NCI-H446 (cell line): ENCODE data around the gene ZNF846.
"Not testable (repeated sequence)": the region's sequence is repeated elsewhere in the genome, so short reads cannot be mapped to it uniquely, and the experiment has no call there.

ENCODE experiments used
- DNase-seq, 2 experiments: peaks; one replicate each; lab custom pipeline; 2025; lab: John Stamatoyannopoulos, UW

The ZNF846 gene

GRCh38 chr19:9784163-9784496 lies 15.6 kb upstream of the ZNF846 start:
- DNase-seq = not testable (repeated sequence)

DNA sequence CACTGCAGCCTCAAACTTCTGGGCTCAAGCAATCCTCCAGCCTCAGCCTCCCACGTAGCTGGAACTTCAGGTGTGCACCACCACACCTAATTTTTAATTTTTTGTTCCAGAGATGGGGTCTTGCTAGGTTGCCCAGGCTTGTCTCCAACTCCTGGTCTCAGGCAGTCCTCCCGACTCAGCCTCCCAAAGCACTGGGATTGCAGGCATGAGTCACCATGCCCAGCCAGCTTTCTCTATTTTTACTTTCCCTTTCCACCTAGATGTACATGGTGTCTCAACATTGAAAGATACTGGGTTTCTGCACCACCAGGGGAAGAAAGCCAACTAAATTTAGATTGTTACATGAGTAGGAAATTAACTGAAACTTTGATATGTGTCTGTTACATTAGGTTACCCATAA lies 13.8 kb upstream of the ZNF846 start:
- DNase-seq = no peak

DNA sequence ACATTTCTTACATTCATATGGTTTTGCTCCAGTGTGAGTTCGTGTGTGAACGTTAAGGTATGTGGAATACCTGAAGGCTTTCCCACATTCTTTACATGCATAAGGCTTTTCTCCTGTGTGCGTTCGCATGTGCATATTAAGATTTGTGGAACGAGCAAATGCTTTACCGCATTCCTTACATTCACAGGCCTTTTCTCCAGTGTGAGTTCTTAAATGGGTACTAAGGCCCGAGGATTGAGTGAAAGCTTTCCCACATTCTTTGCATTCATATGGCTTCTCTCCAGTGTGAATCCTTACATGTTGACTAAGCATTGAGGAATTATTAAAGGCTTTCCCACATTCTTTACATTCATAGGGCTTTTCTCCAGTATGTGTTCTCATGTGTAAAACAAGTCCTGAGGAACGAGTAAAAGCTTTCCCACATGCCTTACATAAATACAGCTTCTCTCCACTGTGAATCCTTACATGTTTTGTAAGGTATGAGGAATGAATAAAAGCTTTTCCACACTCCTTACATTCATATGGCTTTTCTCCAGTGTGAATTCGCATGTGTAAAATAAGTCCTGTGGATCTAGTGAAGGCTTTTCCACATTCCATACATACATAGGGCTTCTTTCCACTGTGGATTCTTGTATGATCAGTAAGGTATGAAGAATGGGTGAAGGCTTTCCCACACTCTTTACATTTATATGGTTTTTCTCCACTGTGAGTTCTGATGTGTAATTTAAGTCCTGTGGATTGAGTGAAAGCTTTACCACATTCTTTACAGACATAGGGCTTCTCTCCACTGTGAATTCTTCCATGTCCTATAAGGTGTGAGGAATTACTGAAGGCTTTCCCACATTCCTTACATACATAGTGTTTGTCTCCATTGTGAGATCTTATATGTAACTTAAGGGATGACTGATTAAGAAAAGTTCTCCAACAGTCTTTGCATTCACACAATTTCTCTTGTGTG lies 10.7 kb downstream of the ZNF846 start:
- DNase-seq = no peak

- DNase-seq = no peak
Measured at GRCh38 chr19:9752701-9753443, 15.7 kb downstream of the ZNF846 start.

DNA sequence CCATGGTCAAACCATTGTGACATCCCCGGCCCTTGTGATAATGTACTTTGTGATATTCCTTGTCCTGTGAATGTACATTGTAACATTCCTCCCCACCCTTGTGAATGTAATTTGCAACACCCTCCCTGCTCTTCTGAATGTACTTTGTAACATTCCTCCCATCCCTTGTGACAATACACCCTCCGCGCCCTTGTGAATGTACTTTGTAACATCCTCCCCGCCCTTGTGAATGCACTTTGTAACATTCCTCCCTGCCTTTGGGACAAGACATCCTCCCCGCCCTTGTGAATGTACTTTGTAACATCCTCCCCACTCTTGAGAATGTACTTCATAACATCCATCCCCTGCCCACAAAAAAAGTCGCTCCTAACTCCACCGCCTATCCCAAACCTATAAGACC lies 17.1 kb downstream of the ZNF846 start:
- no peak for DNase-seq

GRCh38 chr19:9741476-9742171 lies 26.9 kb downstream of the ZNF846 start:
- DNase-seq = no peak

GRCh38 chr19:9735986-9736385 lies 32.6 kb downstream of the ZNF846 start:
- no peak for DNase-seq

DNA sequence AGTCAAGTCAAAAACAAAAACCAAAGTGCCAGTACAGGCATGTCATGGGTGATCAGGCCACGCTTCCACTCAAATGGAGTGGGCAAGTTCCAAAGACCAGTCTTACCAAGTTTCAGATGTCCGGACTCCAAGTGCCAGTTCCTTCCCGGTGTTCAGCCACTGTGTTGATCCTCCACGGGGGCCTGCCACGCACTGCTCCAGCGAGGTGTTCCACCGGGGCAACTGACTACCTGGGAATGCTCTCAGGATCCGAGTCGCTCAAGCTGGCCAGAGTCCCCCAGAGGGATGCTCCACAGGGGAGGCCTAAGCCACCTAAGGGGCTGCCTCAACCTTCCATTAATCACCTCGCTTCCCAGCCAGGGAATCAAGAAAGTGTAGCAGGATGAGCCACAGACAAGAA lies 38.5 kb downstream of the ZNF846 start:
- not testable (repeated sequence) for DNase-seq

GRCh38 chr19:9729162-9729561 lies 39.4 kb downstream of the ZNF846 start:
- no peak for DNase-seq

GRCh38 chr19:9727644-9728043 lies 40.9 kb downstream of the ZNF846 start:
- no peak for DNase-seq

GRCh38 chr19:9725508-9726201 lies 42.9 kb downstream of the ZNF846 start:
- DNase-seq = not testable (repeated sequence)

GRCh38 chr19:9724157-9724556 lies 44.4 kb downstream of the ZNF846 start:
- DNase-seq = no peak

GRCh38 chr19:9721861-9722260 lies 46.7 kb downstream of the ZNF846 start:
- no peak for DNase-seq

DNA sequence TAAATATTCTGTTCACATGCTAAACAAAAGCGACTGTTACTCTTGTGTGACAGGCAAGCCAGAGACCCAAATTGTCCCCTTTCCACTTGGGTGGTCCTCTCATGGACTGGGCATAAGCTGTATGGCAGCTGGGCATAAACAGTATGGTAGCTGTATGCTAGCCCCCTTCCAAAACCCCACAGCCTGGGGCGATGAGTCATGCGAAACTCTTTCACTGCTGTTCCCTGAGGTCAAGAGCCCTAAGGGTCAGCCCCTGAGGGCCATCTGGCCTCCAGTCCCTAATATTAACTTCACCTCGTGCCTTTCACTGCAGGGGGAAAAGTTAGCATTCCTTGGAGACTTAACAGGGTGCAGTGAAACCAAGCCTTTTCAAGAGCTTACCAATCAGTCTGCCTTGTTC lies 48.0 kb downstream of the ZNF846 start:
- no peak for DNase-seq

GRCh38 chr19:9711815-9712214 lies 56.7 kb downstream of the ZNF846 start:
- DNase-seq = no peak

DNA sequence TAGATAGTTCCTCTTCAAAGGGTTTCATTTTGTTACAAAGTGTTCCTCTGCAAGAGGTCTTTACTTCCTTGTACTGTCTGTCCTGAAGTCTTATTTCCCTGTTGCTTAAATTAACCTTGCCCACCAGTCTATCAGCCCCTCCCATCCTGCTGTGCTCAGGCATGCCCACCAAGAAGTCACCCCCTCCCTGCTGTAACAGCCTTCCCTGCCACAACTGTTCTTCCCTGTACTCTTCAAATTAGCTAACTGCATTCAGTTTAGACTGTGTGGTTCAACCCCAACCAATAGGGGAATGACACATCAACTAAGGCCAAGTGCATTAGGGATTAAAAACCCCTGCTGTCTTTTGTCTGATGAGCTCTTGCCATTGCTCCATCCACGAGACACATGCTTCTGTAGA lies 59.2 kb downstream of the ZNF846 start:
- DNase-seq = no peak

GRCh38 chr19:9705836-9706235 lies 62.7 kb downstream of the ZNF846 start:
- no peak for DNase-seq

DNA sequence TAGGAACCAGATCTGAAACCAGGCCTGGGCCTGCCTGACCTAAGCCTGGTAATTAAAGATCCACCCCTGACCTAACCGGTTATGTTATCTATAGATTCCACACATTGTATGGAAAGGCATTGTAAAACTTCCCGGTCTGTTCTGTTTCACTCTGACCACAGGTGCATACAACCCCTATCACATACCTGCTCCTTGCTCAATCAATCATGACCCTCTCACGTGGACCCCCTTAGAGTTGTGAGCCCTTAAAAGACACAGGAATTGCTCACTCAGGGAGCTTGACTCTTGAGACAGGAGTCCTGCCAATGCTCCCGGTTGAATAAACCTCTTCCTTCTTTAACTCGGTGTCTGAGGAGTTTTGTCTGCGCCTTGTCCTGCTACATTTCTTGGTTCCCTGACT lies 66.4 kb downstream of the ZNF846 start:
- DNase-seq = no peak
